SU-DHL-6 (cell line): ENCODE data around the gene TCF20.

Source experiments
- EZH2phosphoT487 ChIP-seq: fragments of 200-600 bp; sonication (generic), shearing (Covaris generic); conservative IDR thresholded peaks from 2 replicates; pipeline ENCODE4 v1.6.1; 2018; ENCODE audit warnings: mild to moderate bottlenecking, antibody characterized with exemption, low read length, moderate library complexity, mixed read lengths
- TF ChIP-seq, protein P1 (sequence below): fragments of 200-600 bp; sonication (generic); IDR thresholded peaks from one replicate; pipeline ENCODE4 v1.5.1; 2017; ENCODE audit warnings: antibody characterized with exemption, mild to moderate bottlenecking, low read length, moderate library complexity; ENCODE audit not compliant: insufficient read depth, poor library complexity, severe bottlenecking

DNA sequence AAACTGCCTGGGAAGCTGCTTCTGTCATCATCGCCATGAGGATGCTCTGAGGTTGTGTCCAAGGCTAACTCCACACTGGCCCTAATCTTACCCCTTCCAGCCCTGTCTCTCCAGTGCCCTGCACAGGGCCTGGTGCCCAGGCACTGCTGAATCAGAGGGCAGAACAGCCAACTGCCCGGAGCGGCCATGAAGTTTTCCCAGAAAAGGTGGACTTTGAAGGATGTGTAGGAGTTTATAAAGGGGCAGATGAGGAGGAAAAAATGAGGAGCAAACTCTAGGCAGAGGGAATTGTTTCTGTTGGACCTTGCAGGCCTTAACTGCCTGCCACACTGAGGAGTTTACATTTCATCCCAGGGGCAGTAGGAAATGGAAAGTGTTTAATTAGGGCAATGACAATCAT is 39.4 kb upstream of the TCF20 start:
- TF ChIP-seq, protein P1, sequence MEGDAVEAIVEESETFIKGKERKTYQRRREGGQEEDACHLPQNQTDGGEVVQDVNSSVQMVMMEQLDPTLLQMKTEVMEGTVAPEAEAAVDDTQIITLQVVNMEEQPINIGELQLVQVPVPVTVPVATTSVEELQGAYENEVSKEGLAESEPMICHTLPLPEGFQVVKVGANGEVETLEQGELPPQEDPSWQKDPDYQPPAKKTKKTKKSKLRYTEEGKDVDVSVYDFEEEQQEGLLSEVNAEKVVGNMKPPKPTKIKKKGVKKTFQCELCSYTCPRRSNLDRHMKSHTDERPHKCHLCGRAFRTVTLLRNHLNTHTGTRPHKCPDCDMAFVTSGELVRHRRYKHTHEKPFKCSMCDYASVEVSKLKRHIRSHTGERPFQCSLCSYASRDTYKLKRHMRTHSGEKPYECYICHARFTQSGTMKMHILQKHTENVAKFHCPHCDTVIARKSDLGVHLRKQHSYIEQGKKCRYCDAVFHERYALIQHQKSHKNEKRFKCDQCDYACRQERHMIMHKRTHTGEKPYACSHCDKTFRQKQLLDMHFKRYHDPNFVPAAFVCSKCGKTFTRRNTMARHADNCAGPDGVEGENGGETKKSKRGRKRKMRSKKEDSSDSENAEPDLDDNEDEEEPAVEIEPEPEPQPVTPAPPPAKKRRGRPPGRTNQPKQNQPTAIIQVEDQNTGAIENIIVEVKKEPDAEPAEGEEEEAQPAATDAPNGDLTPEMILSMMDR: no peak
- no peak for TF ChIP-seq EZH2phosphoT487
